AG04450 (cell line): Measurements from ENCODE around the gene FMNL2. TPM values are rescaled to one million over a fixed set of nuclear protein-coding genes. Genes with fewer than 3 reads are reported as not detected.
"Not testable (repeated sequence)": the region's sequence is repeated elsewhere in the genome, so short reads cannot be mapped to it uniquely, and the experiment has no call there.

Experiments used
- CTCF ChIA-PET: fragments of 300-600, 350-600 bp; formaldehyde crosslinking; extraction: SDS; loops from one replicate; lab custom pipeline; 2022; ENCODE audit warnings: antibody characterized with exemption, inconsistent platforms; lab: Charles Lee
- POLR2A ChIA-PET: fragments of 350-600 bp; formaldehyde crosslinking; extraction: SDS; loops from one replicate; lab custom pipeline; 2021; ENCODE audit warnings: antibody characterized with exemption, inconsistent platforms; lab: Yijun Ruan, JAX
- DNase-seq: peaks from one replicate; pipeline ENCODE4 v3.0.0-alpha.2; 2011; ENCODE audit warnings: low read depth, low spot score
- H3K27ac ChIP-seq: one replicate; pipeline ENCODE4 v1.5.1; 2012; ENCODE audit warnings: low read depth, low read length, control low read depth
- H3K27me3 ChIP-seq: one replicate; pipeline ENCODE4 v1.6.0; 2012; ENCODE audit warnings: low read length; ENCODE audit not compliant: control insufficient read depth, insufficient read depth
- H3K4me3 ChIP-seq: 2 replicates; pipeline ENCODE4 v1.5.1; 2011; ENCODE audit warnings: mild to moderate bottlenecking, low read depth, low read length, control low read depth
- H3K9me3 ChIP-seq: 2 replicates; pipeline ENCODE4 v1.5.1; 2012; ENCODE audit warnings: low read length; ENCODE audit not compliant: control insufficient read depth, insufficient read depth
- polyA plus RNA-seq: library from polyadenylated mRNA; depleted of rRNA; stranded (reverse); fragments of >200 nt; gene quantifications from 2 replicates; pipeline ENCODE4 v1.2.3, GENCODE V29; 2011
- TF ChIP-seq, protein P1 (sequence below): IDR thresholded peaks from 2 replicates; pipeline ENCODE4 v1.5.1; 2011; ENCODE audit warnings: low read depth, low read length, control low read depth, inconsistent platforms

FMNL2 gene
- polyA plus RNA-seq, 1 experiment, result 22.0 TPM

DNA sequence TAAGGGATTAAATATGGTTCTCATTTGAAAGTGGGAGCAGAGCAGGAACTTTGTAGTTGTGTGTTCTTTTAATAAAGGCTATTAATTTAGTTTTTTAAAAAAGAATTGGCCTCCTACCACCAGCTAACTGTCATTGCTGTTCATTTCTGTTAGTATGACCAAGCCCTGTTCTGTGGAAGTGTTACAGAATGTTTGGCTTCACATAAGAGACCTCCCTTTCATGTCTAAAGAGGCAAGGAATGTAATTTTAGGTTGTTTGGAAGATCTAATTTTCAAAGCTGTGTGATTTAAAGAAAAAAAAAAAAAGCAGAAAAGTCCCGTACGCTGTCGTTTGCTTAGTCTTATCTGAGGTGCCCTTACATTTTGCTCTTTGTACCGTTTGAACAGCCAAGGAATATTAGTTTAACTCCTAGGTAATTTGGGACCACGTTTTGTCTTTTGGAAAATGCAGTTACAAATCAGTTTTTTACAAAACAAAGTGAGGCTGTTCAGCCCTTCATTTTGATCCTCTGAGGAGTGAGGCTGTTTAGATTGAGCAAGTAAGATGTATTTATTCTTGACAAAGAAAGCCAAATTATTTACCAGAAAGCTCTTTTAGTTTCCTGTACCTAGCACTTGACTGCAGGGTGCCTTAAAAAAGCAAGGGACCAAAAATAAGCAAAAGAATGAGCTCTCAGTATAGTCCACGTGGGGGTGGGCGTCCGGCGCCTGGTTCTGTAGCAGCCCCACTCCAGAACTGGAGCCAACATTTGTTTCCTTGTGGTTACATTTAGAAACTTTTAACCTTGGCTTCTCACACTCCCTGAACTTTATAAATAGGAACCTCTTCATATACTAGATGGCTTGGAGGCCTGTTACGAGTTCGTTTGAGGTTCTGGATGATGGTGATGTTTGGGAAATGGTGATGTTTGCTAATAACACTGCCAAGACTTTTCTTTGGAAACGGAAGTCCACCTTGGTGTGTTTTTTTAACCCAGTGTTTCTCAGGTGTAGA, 136.2 kb downstream of the FMNL2 start:
- no peak for DNase-seq
- H3K27me3 ChIP-seq, result no peaks in the 10 kb centered on the region
- POLR2A ChIA-PET, result no interaction called here
- H3K9me3 ChIP-seq, result no peaks in the 10 kb centered on the region
- TF ChIP-seq, protein P1, sequence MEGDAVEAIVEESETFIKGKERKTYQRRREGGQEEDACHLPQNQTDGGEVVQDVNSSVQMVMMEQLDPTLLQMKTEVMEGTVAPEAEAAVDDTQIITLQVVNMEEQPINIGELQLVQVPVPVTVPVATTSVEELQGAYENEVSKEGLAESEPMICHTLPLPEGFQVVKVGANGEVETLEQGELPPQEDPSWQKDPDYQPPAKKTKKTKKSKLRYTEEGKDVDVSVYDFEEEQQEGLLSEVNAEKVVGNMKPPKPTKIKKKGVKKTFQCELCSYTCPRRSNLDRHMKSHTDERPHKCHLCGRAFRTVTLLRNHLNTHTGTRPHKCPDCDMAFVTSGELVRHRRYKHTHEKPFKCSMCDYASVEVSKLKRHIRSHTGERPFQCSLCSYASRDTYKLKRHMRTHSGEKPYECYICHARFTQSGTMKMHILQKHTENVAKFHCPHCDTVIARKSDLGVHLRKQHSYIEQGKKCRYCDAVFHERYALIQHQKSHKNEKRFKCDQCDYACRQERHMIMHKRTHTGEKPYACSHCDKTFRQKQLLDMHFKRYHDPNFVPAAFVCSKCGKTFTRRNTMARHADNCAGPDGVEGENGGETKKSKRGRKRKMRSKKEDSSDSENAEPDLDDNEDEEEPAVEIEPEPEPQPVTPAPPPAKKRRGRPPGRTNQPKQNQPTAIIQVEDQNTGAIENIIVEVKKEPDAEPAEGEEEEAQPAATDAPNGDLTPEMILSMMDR, result no peak
- CTCF ChIA-PET, result interaction anchor here (0.6 to 1.5 kb wide), 5 partner anchors 15 to 282 kb away, joined by 3 to 4 read pairs (median 3); no protein-coding TSS in a partner anchor
- H3K4me3 ChIP-seq, result no peak overlapping the region
- H3K27ac ChIP-seq, result no peak overlapping the region

DNA sequence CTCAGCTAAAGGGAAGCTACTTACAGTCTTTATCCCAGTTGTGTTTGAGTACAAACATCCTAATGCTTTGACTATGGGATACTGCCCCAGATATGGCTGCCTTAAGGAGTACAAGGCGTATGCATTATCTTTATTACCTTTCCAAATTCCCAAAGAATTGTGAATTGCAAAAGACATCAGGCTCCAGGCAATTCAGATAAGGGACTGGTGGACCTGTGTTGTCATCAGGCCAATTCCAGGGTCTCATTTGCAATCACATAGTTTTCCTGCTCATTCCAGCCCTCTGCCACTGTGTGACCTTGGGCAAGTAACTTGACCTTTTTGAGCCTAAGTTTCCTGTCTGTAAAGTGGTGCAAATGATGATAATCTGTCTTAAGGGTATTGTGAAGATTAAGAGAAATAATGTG, 137.5 kb downstream of the FMNL2 start:
- POLR2A ChIA-PET, result no interaction called here
- no peak for DNase-seq
- no peak overlapping the region for H3K27ac ChIP-seq
- no peaks in the 10 kb centered on the region for H3K9me3 ChIP-seq
- TF ChIP-seq, protein P1, result no peak
- no peak overlapping the region for H3K4me3 ChIP-seq
- H3K27me3 ChIP-seq, result no peaks in the 10 kb centered on the region
- CTCF ChIA-PET, result interaction anchor here (1.1 kb wide), 1 partner anchor 17 kb away, joined by 3 read pairs; no protein-coding TSS in a partner anchor

DNA sequence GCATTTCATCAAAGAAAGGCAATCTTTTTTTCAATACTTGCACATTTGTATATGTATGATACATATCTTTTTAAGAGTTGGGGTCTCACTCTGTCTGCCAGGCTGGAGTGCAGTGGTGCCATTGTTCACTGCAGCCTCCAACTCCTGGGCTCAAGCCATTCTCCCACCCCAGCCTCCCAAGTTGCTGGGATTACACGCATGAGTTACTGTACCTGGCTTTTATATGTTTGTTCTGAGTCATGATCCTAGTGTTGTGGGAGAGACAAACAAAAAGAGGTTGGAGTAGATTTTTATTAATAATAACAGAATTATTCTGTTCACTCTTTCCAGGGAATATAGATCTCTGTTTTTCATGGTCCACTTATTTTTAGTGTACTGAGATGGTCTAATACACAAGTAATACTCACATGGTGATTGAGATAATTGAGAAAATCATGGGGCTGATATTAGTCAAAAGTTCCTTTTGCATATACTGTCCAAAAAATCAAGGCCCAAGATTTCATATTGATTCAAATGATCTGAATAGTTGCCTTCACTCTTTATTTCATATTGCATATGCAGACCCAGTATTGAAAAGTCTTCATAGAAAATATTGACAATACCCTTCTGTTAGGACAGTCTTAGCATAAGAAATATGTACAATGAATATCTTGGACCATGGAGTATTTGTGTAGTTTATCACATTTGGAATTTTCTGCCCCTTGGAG, 138.3 kb downstream of the FMNL2 start:
- ChIA-PET POLR2A (no interaction called here), CTCF (no interaction called here)
- H3K9me3 ChIP-seq, result no peaks in the 10 kb centered on the region
- H3K27me3 ChIP-seq, result no peaks in the 10 kb centered on the region
- no peak overlapping the region for H3K4me3 ChIP-seq
- H3K27ac ChIP-seq, result no peak overlapping the region
- TF ChIP-seq, protein P1, result no peak
- no peak for DNase-seq

DNA sequence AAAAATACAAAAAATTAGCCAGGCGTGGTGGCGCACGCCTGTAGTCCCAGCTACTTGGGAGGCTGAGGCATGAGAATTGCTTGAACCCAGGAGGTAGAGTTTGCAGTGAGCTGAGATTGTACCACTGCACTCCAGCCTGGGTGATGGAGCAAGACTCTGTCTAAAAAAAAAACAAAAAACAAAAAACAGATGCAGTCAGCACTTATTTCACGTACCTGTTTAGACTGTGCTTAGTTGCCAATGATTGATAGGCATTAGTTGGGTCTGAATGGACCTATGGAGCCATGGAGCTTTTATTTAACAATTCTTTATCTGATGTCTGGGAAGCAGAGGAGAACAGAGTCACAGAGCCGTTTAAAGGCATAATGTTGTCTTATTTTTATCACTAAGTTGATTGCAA, 139.5 kb downstream of the FMNL2 start:
- H3K4me3 ChIP-seq, result not testable (repeated sequence)
- ChIA-PET CTCF (interaction anchor here (1.2 to 1.4 kb wide), 2 partner anchors 285 to 298 kb away, joined by 3 read pairs; no protein-coding TSS in a partner anchor), POLR2A (interaction anchor here (0.7 kb wide), 1 partner anchor 69 kb away, joined by 3 read pairs; no protein-coding TSS in a partner anchor)

DNA sequence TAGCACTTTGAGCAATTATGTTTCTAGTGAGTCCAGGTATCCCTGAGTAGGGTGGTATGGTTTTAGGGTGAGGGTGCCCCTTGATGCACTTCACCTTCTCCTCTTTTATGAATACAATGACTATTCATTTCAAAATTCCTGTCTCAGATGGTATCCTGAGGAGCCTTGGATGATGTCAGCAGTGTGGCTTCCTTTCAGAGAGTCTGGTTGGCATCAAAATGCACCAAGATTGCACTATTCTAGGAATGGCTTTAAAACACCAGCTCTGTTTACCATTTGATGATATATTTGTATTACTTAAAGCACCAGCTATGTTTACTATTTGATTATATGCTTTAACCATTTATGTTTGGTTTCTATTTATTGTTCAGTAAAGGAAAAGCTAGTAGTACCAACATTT, 141.0 kb downstream of the FMNL2 start:
- Histone ChIP-seq H3K4me3 (no peak overlapping the region), H3K27me3 (no peaks in the 10 kb centered on the region), H3K9me3 (no peaks in the 10 kb centered on the region), H3K27ac (no peak overlapping the region)
- POLR2A ChIA-PET, result interaction anchor here (0.7 kb wide), 1 partner anchor 27 kb away, joined by 3 read pairs; no protein-coding TSS in a partner anchor
- DNase-seq, result no peak
- CTCF ChIA-PET, result no interaction called here
- TF ChIP-seq, protein P1, result no peak

More for the DNA sequence above, 139.5 kb downstream of the FMNL2 start:
- DNase-seq, H3K27ac ChIP-seq, H3K27me3 ChIP-seq, H3K9me3 ChIP-seq: not testable (repeated sequence)
